CMK (cell line): ENCODE results near the gene PDE1A.

Source experiments
- DNase-seq: peaks from one replicate; pipeline ENCODE4 v3.0.0-alpha.2; 2010; ENCODE audit warnings: low read depth

PDE1A gene

GRCh38 chr2:182426918-182427240, at the start of gene PDE1A:
Gene PDE1A, minus strand, starts transcription at chr2:182427036.
- no peak for DNase-seq

- no peak for DNase-seq
Observed at GRCh38 chr2:182473635-182474034, 46.8 kb upstream of the PDE1A start.

- no peak for DNase-seq
Observed at GRCh38 chr2:182463760-182464159, 36.9 kb upstream of the PDE1A start.

- no peak for DNase-seq
Observed at GRCh38 chr2:182456784-182457183, 29.9 kb upstream of the PDE1A start.

- no peak for DNase-seq
Observed at GRCh38 chr2:182452456-182452990, 25.7 kb upstream of the PDE1A start.

GRCh38 chr2:182448371-182448770, 21.5 kb upstream of the PDE1A start:
- no peak for DNase-seq

- no peak for DNase-seq
Observed at GRCh38 chr2:182447863-182448262, 21.0 kb upstream of the PDE1A start.

- no peak for DNase-seq
Observed at GRCh38 chr2:182447163-182447562, 20.3 kb upstream of the PDE1A start.

GRCh38 chr2:182446087-182446486, 19.3 kb upstream of the PDE1A start:
- DNase-seq: no peak

GRCh38 chr2:182445391-182445965, 18.6 kb upstream of the PDE1A start:
- DNase-seq: no peak

GRCh38 chr2:182444806-182445205, 18.0 kb upstream of the PDE1A start:
- no peak for DNase-seq

- no peak for DNase-seq
Observed at GRCh38 chr2:182444170-182444569, 17.3 kb upstream of the PDE1A start.

- no peak for DNase-seq
Observed at GRCh38 chr2:182436252-182436651, 9.4 kb upstream of the PDE1A start.

GRCh38 chr2:182435754-182436153, 8.9 kb upstream of the PDE1A start:
- no peak for DNase-seq

- DNase-seq: no peak
Observed at GRCh38 chr2:182432051-182432450, 5.2 kb upstream of the PDE1A start.

- no peak for DNase-seq
Observed at GRCh38 chr2:182428476-182428875, 1.6 kb upstream of the PDE1A start.

- DNase-seq: no peak
Observed at GRCh38 chr2:182426082-182426917, 536 bp downstream of the PDE1A start.

GRCh38 chr2:182422864-182423263, 4.0 kb downstream of the PDE1A start:
- DNase-seq: no peak

GRCh38 chr2:182420669-182421068, 6.2 kb downstream of the PDE1A start:
- no peak for DNase-seq

GRCh38 chr2:182416861-182417260, 10.0 kb downstream of the PDE1A start:
- no peak for DNase-seq

- DNase-seq: no peak
Observed at GRCh38 chr2:182416191-182416590, 10.6 kb downstream of the PDE1A start.

- no peak for DNase-seq
Observed at GRCh38 chr2:182415771-182416170, 11.1 kb downstream of the PDE1A start.

GRCh38 chr2:182412858-182413257, 14.0 kb downstream of the PDE1A start:
- DNase-seq: no peak

- DNase-seq: no peak
Observed at GRCh38 chr2:182410120-182410519, 16.7 kb downstream of the PDE1A start.
